NCI-H748 treated with DMSO at 0.1 percent for 48 hours (cell line): ENCODE results near the gene MS4A2.
"Not testable (repeated sequence)": the region's sequence is repeated elsewhere in the genome, so short reads cannot be mapped to it uniquely, and the experiment has no call there.

ENCODE experiments used
- DNase-seq: peaks from one replicate; lab custom pipeline; 2025; lab: John Stamatoyannopoulos, UW

The MS4A2 gene

DNA sequence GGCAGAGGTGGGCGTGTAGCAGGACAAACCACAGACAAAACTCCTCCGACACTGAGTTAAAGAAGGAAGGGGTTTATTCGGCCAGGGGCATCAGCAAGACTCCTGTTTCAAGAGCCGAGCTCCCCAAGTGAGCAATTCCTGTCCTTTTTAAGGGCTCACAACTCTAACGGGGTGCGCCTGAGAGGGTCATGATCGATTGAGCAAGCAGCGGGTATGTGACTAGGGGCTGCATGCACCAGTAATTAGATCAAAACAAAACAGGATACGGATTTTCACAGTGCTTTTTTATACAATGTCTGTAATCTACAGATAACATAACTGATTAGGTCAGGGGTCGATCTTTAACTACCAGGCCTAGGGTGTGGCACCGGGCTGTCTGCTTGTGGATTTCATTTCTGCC, 12.9 kb downstream of the MS4A2 start:
- not testable (repeated sequence) for DNase-seq

- not testable (repeated sequence) for DNase-seq
These were observed 16.1 kb downstream of the MS4A2 start for GRCh38 chr11:60104471-60105115.

DNA sequence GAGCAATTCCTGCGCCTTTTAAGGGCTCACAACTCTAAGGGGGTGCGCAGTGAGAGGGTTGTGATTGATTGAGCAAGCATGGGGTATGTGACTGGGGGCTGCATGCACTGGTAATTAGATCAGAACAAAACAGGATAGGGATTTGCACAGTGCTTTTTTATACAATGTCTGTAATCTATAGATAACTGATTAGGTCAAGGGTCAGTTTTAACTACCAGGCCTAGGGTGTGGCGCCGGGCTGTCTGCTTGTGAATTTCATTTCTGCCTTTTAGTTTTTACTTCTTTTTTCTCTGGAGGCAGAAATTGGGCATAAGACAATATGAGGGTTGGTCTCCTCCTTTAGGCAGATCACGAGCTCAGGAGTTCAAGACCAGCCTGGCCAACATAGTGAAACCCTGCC, 20.2 kb downstream of the MS4A2 start:
- DNase-seq, result not testable (repeated sequence)

DNA sequence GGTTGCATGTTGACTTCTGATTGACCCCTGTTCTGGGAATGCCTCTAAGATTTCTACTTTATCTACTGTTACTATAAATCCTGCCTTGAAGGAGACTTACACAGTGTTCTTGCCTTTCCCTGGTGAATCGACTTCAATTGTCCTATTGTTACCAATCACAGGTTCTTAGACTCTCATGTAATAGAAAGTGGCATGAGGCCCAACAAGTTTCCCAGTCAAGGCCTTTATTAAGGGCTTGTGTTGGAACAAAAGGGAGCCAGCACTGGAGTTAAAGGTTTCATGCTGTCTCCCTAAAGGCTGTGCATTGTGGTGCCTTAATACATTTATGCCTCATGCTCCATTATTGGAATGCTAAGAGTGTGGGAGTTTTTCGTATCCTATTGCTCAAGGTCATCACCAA, 23.3 kb downstream of the MS4A2 start:
- no peak for DNase-seq

DNA sequence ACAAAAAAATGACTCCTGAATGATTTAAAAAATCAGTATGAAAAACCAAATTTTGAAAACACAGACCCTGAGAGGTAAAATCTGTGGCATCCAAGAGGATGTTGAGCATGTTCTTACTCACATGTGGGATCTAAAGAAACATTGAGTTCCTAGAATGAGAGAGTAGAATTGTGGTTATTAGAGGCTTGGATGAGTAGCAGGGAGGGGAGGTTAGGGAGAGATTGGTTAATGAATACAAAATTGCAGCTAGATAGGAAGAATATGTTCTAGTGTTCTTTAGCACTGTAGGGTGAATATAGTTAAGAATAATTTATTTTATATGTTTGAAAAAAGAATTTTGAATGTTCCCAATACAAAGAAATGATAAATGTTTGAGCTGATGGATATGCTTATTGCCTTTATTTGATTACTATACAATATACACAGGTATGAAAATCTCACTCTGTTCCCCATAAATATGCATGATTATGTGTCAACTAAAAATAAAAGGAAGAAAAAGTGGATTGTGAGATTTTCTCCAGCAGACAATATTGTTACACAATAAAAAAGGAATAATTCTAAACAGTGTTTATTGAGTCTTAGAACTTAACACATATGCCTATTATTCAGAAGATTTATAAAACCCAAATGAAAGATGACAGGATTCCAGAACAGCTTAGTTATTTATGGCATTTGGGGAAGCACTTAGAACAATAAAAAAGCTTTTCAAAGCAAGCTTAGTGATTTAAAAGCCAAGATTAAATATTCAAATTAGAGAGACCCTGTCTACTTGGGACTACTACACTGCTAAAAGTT, 28.7 kb downstream of the MS4A2 start:
- no peak for DNase-seq

DNA sequence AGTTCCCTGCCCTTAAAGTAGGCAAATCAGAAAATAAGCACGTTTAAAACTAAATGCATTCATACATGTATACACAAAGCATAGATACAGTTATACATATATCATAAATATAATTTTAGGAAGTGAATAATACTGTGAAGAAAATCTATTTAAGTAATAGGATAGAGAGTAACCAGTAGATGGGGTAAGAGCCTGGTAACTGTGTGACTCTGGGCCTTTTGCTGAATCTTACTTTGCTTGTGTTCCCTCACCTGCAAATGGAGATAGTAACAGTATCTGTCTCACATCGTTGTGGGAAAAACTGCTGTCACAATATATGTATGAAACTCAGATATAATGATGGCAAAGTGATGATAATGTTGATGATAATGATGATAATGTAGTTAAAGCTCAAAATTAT, 29.9 kb downstream of the MS4A2 start:
- no peak for DNase-seq

GRCh38 chr11:60119710-60120109, 31.2 kb downstream of the MS4A2 start:
- DNase-seq, result no peak

DNA sequence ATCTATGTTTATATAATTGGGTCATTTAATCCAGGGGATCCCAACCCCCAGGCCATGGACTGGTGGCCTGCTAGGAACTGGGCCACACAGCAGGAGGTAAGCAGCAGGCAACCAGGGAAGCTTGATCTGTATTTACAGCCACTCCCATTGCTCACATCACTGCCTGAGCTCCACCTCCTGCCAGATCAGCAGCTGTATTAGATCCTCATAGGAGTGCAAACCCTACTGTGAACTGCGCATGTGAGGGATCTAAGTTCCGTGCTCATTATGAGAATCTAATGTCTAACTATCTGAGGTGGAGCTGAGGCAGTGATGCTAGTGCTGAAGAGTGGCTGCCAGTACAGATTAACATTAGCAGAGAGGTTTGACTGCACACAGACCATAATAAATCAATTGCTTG, 32.8 kb downstream of the MS4A2 start:
- no peak for DNase-seq

DNA sequence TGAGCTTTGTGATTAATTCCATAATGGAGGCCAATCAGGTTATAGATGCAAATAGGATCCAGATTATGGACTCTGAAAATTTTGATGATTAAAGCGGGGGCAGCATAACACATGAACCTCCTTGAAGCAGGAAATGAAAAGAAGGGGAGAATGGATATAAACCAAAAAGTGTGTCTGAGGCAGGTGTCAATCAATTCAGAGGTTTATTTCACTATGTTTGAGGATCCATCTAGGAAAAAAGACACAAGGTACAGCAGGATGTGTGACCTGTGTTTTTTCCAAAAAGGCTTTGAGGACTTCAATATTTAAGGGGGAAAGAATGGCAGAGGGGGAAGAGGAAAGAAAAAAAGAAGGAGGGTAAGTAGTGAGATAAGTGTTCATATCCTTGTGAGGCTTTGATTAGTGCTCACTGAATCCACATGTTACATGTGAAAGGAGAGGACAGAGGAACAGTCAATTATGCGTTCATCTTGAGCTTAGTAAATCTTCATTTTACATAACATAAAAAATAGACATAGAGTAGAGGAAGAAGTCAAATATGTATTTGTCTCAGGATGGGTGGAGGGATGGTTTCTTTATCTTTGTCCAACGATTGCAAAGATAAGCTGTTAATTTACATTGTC, 34.1 kb downstream of the MS4A2 start:
- DNase-seq, result no peak

- no peak for DNase-seq
These were observed 36.5 kb downstream of the MS4A2 start for GRCh38 chr11:60124802-60125432.

DNA sequence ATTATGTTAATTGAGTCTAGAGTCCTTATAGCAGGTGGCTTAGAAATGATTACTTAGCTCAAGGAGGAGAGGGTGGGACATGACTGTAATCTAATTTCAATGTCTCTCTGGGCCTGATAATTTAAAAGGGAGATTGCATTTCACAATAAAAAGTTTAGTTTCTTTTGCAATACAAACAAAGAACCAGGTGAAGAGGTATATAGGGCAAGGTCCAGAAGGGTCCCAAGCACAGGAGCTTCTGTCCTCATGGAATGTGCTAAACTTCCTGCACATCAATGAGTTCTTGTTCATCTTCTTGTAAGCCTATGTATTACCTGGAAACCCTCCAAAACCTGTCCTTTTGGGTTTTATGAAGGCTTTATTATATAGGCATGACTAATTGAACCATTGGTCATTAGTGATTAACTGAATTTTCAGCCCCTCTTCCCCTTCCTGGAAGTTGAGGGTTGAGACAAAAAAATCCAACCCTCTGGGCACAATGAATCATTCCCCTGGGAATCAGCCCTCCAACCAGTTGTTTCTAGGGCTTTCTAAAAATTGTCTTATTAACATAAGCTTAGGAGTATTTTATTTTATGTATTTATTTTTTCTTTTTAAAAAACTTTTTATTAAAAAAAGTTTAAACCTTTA, 37.6 kb downstream of the MS4A2 start:
- DNase-seq, result no peak

DNA sequence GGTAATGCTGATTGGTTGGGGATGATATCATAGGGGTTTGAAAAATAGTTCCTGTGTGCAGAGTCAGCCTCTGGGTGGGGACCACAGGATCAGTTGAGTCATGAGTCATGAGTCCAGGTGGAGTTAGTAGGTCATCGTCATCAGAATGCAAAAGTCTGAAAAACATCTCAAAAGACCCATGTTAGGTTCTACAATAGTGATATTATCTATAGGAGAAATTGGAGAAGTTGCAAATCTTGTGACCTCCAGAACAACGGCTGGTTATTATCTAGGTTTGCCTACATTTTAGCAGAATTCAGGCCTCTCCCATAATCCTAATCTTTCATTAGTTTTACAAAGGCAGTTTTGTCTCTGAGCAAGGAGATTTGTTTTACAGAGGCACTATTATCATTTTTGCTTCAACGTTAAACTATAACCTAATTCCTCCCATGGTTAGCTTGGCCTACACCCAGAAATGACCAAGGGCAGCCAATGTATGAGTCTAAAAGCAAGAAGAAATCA, 38.9 kb downstream of the MS4A2 start:
- no peak for DNase-seq

GRCh38 chr11:60128376-60128775, 39.9 kb downstream of the MS4A2 start:
- no peak for DNase-seq

DNA sequence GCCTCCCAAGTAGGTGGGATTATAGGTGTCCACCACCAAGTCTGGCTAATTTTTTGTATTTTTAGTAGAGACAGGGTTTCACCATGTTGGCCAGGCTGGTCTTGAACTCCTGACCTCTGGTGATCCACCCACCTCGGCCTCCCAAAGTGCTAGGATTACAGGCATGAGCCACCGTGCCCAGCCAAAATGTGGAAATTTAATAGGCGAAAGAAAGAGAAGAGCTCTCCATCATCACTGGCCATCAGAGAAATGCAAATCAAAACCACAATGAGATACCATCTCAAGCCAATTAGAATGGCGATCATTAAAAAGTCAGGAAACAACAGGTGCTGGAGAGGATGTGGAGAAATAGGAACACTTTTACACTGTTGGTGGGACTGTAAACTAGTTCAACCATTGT, 40.4 kb downstream of the MS4A2 start:
- DNase-seq, result not testable (repeated sequence)

- DNase-seq, result no peak
These were observed 41.4 kb downstream of the MS4A2 start for GRCh38 chr11:60129853-60130252.

GRCh38 chr11:60130496-60130895, 42.0 kb downstream of the MS4A2 start:
- DNase-seq, result no peak

GRCh38 chr11:60131912-60132311, 43.4 kb downstream of the MS4A2 start:
- DNase-seq, result no peak

DNA sequence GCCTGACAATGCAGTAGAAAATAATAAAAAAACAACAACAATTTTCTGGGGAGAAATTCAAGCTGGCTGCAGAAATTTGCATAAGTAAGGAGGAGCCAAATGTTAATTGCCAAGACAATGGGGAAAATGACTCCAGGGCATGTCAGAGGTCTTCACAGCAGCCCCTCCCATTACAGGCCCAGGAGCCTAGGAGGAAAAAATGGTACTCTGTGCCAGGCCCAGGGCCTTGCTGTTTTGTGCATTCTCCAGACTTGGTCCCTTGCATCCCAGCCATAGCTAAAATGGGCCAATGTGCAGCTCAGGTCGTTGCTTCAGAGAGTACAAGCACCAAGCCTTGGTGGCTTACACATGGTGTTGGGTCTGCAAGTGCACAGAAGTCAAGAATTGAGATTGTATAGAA, 45.5 kb downstream of the MS4A2 start:
- no peak for DNase-seq

DNA sequence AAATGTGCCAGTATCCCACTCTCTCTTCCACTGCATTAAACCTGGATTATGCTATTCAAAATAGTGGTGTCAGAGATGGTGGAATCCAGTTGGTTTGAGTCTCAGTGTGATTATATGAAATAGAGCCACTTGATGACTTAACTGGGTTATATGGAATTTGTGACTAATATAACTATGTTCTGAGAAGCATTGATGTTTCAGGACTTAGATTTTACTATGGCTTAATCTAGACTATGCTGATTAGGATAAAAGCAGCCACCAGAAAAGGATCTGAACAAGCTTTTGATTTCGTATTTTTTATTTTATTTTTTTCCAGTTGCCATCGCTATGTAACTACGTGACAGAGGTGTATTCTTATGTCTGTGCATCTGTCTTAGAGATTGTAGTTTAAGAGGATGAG, 55.3 kb downstream of the MS4A2 start:
- DNase-seq, result no peak

GRCh38 chr11:60145677-60146076, 57.2 kb downstream of the MS4A2 start:
- DNase-seq, result no peak
